GM12878 (cell line): Measurements from ENCODE around the gene AEN. TPM values are rescaled to one million over a fixed set of nuclear protein-coding genes. Genes with fewer than 3 reads are reported as not detected.

Experiments used
- BMI1 ChIP-seq: fragments of 450-650 bp; IDR thresholded peaks from 2 replicates; pipeline ENCODE4 v1.6.1; 2016; ENCODE audit warnings: mild to moderate bottlenecking, moderate library complexity, borderline replicate concordance
- CHD4 ChIP-seq: fragments of 200-600 bp; sonication (generic); IDR thresholded peaks from 2 replicates; pipeline ENCODE4 v1.6.1; 2016; ENCODE audit warnings: mild to moderate bottlenecking
- CREM ChIP-seq: IDR thresholded peaks from 2 replicates; pipeline ENCODE4 v1.6.1; 2014; ENCODE audit warnings: antibody characterized with exemption, low read depth
- EED ChIP-seq: sonication (generic); IDR thresholded peaks from 2 replicates; pipeline ENCODE4 v1.6.1; 2016; ENCODE audit warnings: antibody characterized with exemption, low read depth
- ELK1 ChIP-seq: IDR thresholded peaks from 2 replicates; pipeline ENCODE4 v1.6.1; 2012; ENCODE audit warnings: low read depth, low read length, improper control_type of control experiment
- HDAC2 ChIP-seq: fragments of 200-600 bp; sonication (generic); IDR thresholded peaks from 2 replicates; pipeline ENCODE4 v1.6.1; 2017
- MEF2B ChIP-seq: fragments of 450-650 bp; IDR thresholded peaks from 2 replicates; pipeline ENCODE4 v1.6.1; 2018; ENCODE audit warnings: mild to moderate bottlenecking, moderate library complexity; ENCODE audit not compliant: partially characterized antibody, poor library complexity, severe bottlenecking
- MYB ChIP-seq: fragments of 150-350 bp; IDR thresholded peaks from 2 replicates; pipeline ENCODE4 v1.6.1; 2014; ENCODE audit warnings: mild to moderate bottlenecking, low read depth, low read length, borderline replicate concordance
- NFXL1 ChIP-seq: fragments of 450-650 bp; IDR thresholded peaks from 2 replicates; pipeline ENCODE4 v1.6.1; 2017; ENCODE audit warnings: antibody characterized with exemption, mild to moderate bottlenecking, borderline replicate concordance
- NRF1 ChIP-seq: conservative IDR thresholded peaks from 2 replicates; pipeline ENCODE4 v1.6.1; 2011; ENCODE audit warnings: mild to moderate bottlenecking, low read depth, low read length, improper control_type of control experiment
- PBX3 ChIP-seq: IDR thresholded peaks from 2 replicates; pipeline ENCODE4 v1.6.1; 2011; ENCODE audit warnings: mild to moderate bottlenecking, low read depth, low read length, moderate library complexity; ENCODE audit not compliant: insufficient replicate concordance
- PKNOX1 ChIP-seq: fragments of 450-650 bp; IDR thresholded peaks from 2 replicates; pipeline ENCODE4 v1.6.1; 2016; ENCODE audit warnings: mild to moderate bottlenecking
- POLR2A ChIP-seq: IDR thresholded peaks from 2 replicates; pipeline ENCODE4 v1.6.1; 2011; ENCODE audit warnings: low read depth, mild to moderate bottlenecking, low read length
- POLR2AphosphoS5 ChIP-seq: IDR thresholded peaks from 2 replicates; pipeline ENCODE4 v1.6.1; 2011; ENCODE audit warnings: mild to moderate bottlenecking, low read length, inconsistent platforms
- RAD51 ChIP-seq: fragments of 450-650 bp; IDR thresholded peaks from 2 replicates; pipeline ENCODE4 v1.6.1; 2016; ENCODE audit warnings: moderate library complexity, mild to moderate bottlenecking, inconsistent platforms
- SUZ12 ChIP-seq: fragments of 200-600 bp; sonication (generic); IDR thresholded peaks from one replicate; pipeline ENCODE4 v1.6.1; 2018; ENCODE audit warnings: antibody characterized with exemption, mild to moderate bottlenecking; ENCODE audit not compliant: unreplicated experiment
- TAF1 ChIP-seq: IDR thresholded peaks from 2 replicates; pipeline ENCODE4 v1.6.1; 2011; ENCODE audit warnings: mild to moderate bottlenecking, low read depth, low read length, borderline replicate concordance
- TCF12 ChIP-seq: IDR thresholded peaks from 2 replicates; pipeline ENCODE4 v1.6.1; 2011; ENCODE audit warnings: low read depth, mild to moderate bottlenecking, low read length
- USF2 ChIP-seq: IDR thresholded peaks from 2 replicates; pipeline ENCODE4 v1.6.1; 2011; ENCODE audit warnings: low read depth, low read length, improper control_type of control experiment, borderline replicate concordance
- ZBTB11 ChIP-seq: fragments of 450-650 bp; formaldehyde crosslinking; IDR thresholded peaks from 2 replicates; pipeline ENCODE4 v1.5.0; 2022; ENCODE audit warnings: mild to moderate bottlenecking, missing genetic modification characterization
- polyA plus RNA-seq, 11 experiments: library from polyadenylated mRNA; depleted of rRNA in 4 of 11; unstranded in 6 of 11; stranded (reverse) in 5 of 11; fragments of >200 nt; fragmentation: Nextera tagmentation in 4 of 11; fragmentation: Illumina TruSeq in 1 of 11; extraction: Ambion mirVana in 4 of 11; extraction: Trizol in 1 of 11; gene quantifications; 1 replicate in 1 of 11; 2 replicates in 10 of 11; pipeline versions ENCODE4 v1.2.1 to v1.2.3, GENCODE V29; 2011 to 2016; ENCODE audit warnings: inconsistent platforms in 2 of 11, missing spikeins in 2 of 11, low read depth in 1 of 11
- total RNA-seq, 4 experiments: library from RNA; depleted of rRNA in 3 of 4; stranded (reverse); fragments of >200 nt in 3 of 4; fragmentation: Illumina TruSeq in 1 of 4; extraction: Trizol in 1 of 4; gene quantifications; 2 replicates each; pipeline versions ENCODE4 v1.2.1 to v1.2.3, GENCODE V29; 2013 to 2021

Gene AEN
- total and polyA plus RNA-seq, 10 of the 15 experiments (the other 5 are each of a cell fraction or from before 2014, with no cell fraction given): 11.7 to 81.2 (median 53.7) TPM

GRCh38 chr15:88621789-88622604 lies 857 bp downstream of the AEN start (continued):
- TF ChIP-seq NRF1 (no peak), ZBTB11 (CRISPR knock-in tag) (no peak), PKNOX1 (peak; percentile 66), EED (no peak), RAD51 (no peak), CREM (0 out of 2 replicates have a peak, but pooled peaks have one; percentile 40), POLR2AphosphoS5 (peak; percentile 12; the same call in 1 of the 2 replicates), NFXL1 (no peak), USF2 (no peak), ELK1 (no peak), SUZ12 (no peak), CHD4 (no peak), BMI1 (no peak), MEF2B (no peak), TAF1 (peak; percentile 42; the same call in 1 of the 2 replicates), MYB (no peak), PBX3 (no peak), POLR2A (no peak; the same call in 1 of the 2 replicates), HDAC2 (no peak), TCF12 (no peak)
